Measurements from ENCODE around the gene AP2S1.
"Not testable (repeated sequence)": the region's sequence is repeated elsewhere in the genome, so short reads cannot be mapped to it uniquely, and the experiment has no call there.

The AP2S1 gene

DNA sequence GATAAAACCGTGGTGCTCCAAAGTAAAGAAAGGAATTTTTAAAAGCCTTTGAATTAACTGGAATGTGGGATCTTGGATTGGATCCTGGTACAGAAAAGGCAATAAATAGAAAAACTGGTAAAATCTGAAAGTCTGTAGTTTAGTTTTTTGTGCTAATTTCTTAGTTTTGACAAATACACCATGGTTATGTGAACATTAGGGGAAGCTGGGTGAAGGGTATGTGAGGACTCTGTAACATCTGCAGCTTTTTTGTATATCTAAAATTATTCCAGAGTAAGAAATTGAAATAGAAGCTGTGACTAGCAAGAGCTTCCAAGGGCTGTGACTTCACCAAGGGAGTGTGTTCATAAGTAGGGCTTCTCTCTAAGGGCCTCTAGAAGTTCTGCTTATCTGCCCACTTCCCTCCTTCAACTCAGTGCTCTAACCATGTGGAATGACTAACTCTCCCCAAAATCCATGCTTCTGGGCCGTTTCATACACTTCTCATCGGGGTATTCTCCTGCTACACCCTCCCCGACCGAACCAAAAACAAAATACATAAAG is 36.7 kb upstream of the AP2S1 start:
- DNase-seq (ENCODE audit: low read depth) = no peak
- TF ChIP-seq, protein P1, sequence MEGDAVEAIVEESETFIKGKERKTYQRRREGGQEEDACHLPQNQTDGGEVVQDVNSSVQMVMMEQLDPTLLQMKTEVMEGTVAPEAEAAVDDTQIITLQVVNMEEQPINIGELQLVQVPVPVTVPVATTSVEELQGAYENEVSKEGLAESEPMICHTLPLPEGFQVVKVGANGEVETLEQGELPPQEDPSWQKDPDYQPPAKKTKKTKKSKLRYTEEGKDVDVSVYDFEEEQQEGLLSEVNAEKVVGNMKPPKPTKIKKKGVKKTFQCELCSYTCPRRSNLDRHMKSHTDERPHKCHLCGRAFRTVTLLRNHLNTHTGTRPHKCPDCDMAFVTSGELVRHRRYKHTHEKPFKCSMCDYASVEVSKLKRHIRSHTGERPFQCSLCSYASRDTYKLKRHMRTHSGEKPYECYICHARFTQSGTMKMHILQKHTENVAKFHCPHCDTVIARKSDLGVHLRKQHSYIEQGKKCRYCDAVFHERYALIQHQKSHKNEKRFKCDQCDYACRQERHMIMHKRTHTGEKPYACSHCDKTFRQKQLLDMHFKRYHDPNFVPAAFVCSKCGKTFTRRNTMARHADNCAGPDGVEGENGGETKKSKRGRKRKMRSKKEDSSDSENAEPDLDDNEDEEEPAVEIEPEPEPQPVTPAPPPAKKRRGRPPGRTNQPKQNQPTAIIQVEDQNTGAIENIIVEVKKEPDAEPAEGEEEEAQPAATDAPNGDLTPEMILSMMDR (IDR thresholded peaks at IDR 0.05; ENCODE audit: control insufficient read depth, extremely low read depth, insufficient read depth) = no peak
- no peak overlapping the region for H3K4me3 ChIP-seq (ENCODE audit: low read depth, low read length)

DNA sequence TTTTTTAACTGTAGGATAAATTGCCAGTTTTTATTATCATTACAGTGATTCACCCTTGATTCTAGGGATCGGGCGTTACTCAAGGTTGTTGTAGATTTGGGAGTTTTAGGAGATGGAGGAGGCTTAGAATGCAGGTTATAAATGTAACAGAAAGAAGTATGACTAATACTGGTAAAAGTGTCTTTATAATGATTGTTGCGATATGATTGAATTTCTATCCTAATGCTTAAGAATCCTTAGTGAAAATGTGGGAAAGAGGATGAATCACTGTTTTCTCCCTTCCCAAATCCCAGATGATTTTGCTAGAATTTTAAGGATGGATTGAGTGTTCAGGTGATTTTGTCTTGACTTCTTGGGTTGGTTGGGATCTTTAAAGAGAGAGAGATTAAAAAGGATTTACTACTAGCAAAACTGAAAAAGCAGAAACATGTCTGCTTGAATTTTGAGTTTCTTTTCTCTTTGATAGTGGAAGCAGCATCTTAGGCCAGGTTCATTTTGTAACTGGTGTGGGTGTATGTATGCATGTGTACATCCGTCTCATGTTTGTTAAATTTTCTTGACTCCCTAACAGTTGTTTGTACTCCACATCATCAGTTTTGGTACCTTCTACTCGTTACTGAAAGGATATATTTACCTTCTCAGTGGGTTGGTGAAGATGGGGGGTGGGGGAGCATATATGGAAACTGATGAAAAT is 36.0 kb upstream of the AP2S1 start:
- H3K4me3 ChIP-seq (ENCODE audit: low read depth, low read length) = no peak overlapping the region
- DNase-seq (ENCODE audit: low read depth) = no peak
- TF ChIP-seq, protein P1 (IDR thresholded peaks at IDR 0.05; ENCODE audit: control insufficient read depth, extremely low read depth, insufficient read depth) = no peak

DNA sequence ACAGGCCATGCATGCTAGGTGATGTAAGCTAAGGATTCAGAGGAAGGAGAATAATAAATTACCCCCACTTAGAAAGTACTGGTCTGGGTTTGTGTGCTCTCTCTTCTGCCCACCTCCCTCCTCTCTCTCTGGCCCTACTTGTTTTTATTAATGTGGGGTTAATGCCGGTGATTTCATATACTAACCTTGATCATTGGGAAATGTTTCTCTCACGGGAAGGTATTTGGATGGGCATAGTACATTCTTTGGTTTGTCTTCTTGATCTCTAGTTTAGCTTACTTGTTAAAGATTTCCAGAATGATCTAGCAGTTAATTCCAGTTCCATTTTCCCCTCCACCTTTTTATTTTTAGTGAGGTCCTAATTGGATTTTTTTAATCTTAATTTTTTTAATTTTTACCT is 34.8 kb upstream of the AP2S1 start:
- no peak for DNase-seq (ENCODE audit: low read depth)
- no peak overlapping the region for H3K4me3 ChIP-seq (ENCODE audit: low read depth, low read length)
- TF ChIP-seq, protein P1 (IDR thresholded peaks at IDR 0.05; ENCODE audit: control insufficient read depth, extremely low read depth, insufficient read depth) = no peak

DNA sequence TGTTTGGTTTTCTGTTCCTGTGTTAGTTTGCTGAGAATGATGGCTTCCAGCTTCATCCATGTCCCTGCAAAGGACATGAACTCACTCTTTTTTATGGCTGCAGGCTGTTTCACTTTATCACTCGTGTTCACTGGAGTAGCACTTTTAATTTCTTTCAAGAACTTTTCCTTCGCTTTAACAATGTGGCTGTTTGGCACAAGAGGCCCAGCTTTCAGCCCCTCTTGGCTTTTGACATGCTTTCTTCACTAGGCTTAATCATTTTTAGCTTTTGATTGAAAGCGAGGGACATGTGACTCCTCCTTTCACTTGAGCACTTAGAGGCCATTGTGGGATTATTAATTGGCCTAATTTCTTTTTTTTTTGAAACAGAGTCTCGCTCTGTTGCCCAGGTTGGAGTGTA is 32.1 kb upstream of the AP2S1 start:
- not testable (repeated sequence) for DNase-seq (ENCODE audit: low read depth); H3K4me3 ChIP-seq (ENCODE audit: low read depth, low read length)

DNA sequence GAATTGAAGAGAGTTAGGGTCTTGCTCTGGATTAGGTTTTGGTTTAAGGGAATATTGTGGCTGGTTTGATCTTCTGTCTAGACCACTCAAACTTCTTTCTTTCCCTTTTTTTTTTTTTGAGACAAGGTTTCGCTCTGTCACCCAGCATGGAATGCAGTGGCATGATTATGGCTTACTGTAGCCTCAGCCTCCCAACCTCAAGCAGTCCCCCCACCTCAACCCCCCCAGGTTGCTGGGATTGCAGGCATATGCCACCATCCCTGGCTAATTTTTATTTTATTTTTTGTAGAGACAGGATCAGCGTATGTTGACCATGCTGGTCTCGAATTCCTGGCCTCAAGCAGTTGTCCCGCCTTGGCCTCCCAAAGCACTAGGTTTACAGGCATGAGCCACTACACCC is 31.4 kb upstream of the AP2S1 start:
- no peak overlapping the region for H3K4me3 ChIP-seq (ENCODE audit: low read depth, low read length)
- TF ChIP-seq, protein P1 (IDR thresholded peaks at IDR 0.05; ENCODE audit: control insufficient read depth, extremely low read depth, insufficient read depth) = no peak
- no peak for DNase-seq (ENCODE audit: low read depth)

DNA sequence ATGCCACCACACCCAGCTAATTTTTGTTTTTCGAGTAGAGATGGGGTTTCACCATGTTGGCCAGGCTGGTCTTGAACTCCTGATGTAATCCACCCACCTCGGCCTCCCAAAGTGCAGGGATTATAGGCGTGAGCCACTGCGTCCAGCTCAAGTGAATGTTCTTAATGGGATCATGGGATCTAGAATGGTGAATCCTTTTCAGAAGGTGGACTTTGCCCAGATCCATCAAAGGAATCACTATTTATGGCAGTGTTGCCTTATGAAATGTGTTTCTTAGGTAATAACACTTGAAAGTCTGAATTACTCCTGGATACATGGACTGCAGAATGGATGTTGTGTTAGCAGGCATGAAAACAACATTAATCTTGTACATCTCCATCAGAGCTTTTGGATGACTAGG is 30.4 kb upstream of the AP2S1 start:
- TF ChIP-seq, protein P1 (IDR thresholded peaks at IDR 0.05; ENCODE audit: control insufficient read depth, extremely low read depth, insufficient read depth) = no peak
- H3K4me3 ChIP-seq (ENCODE audit: low read depth, low read length) = no peak overlapping the region

DNA sequence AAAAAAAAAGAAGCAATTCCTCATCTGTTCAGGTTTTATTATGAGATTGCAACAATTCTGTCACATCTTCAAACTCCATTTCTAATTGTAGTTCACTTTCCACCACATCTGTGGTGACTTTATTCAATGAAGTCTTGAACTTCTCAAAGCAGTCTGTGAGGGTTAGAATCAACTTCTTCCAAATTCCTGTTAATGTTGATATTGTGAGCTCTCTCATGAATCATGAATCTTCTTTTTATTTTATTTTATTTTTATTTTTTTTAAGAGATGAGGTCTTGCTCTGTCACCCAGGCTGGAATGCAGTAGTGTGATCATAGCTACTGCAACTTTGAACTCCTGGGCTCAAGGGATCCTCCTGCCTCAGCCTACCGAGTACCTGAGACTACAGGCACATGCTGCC is 29.8 kb upstream of the AP2S1 start:
- TF ChIP-seq, protein P1 (IDR thresholded peaks at IDR 0.05; ENCODE audit: control insufficient read depth, extremely low read depth, insufficient read depth) = no peak
- no peak for DNase-seq (ENCODE audit: low read depth)
- no peak overlapping the region for H3K4me3 ChIP-seq (ENCODE audit: low read depth, low read length)

More for the DNA sequence above, 30.4 kb upstream of the AP2S1 start:
- no peak for DNase-seq (ENCODE audit: low read depth)
